GM19193 (cell line): ENCODE measurements around the gene SEC14L1.

ENCODE experiments used
- POLR2A ChIP-seq: IDR thresholded peaks from 4 replicates; pipeline ENCODE4 v1.6.1; 2011; ENCODE audit not compliant: insufficient read depth, insufficient read length; ENCODE audit errors: extremely low read depth

The SEC14L1 gene

DNA sequence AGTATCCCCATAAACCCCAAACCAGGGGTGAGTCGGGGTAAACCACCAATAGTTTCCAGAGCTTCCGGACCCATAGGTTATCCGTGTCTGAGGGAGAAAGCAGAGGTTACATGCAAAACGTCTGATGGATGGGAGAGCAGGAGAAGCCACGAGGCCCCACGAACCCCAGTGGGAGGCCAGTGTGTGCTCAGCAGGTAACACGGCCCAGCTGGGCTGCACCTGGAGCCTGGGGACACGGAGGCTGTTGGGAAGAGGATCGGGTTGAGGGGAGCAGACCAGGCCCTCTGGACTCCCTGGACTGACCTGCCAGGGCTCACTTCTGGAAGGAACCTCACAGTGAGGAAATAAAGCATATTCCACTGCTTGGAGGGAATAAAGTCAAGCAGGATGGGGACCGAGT lies 78.1 kb downstream of the SEC14L1 start:
- no peak for TF ChIP-seq POLR2A

DNA sequence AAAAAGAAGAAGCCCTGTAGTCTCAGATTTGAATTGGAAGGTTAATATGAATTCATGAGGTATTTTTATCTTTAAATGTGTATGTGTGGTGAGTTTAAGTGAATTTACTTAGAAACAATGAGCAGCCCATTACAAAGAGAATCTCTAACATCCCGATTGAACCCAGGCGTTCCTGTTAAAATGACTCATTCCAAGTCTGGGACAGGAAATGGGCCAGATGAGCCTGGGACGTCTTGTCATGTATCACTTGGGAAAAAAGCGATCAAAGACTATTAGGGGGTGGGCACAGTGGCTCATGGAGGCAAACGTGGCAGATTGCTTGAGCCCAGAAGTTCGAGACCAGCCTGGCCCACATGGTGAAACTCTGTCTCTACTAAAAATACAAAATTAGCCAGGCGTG lies 81.6 kb downstream of the SEC14L1 start:
- TF ChIP-seq POLR2A, result no peak

DNA sequence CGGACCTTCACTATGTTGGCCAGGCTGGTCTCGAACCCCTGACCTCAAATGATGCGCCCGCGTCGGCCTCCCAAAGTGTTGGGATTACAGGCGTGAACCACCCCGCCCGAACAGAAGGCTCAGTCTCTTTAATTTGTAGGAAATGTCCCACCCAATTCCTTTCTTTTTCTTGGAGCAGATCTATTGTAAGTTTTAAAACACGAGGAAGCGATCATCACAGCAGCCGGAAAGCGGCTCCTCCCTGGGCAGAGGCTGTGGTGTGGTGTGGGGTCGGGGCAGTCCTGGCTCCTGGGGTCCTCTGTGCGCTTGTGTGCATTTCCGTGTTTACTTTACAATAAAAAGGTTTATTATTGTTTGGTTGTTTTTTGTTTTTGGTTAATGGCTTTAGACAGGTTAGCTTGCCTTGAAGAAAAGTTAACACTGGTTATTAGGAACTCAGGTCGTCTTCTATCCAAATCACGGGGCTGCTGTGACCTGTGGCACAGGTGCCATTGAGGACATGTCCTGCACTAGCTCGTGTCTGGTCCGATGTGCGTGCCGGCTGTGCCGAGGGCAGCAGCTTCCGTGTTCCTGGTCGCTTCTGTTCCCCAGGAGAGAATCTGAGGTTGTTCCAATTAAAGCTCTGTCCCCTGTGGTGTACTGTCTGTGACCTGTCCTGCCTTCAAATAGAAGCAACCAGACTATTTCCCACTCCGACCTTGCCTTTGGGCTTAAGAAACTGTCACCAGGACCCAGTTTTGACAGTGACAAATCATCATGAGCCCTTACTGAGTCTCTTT lies 83.1 kb downstream of the SEC14L1 start:
- no peak for TF ChIP-seq POLR2A

DNA sequence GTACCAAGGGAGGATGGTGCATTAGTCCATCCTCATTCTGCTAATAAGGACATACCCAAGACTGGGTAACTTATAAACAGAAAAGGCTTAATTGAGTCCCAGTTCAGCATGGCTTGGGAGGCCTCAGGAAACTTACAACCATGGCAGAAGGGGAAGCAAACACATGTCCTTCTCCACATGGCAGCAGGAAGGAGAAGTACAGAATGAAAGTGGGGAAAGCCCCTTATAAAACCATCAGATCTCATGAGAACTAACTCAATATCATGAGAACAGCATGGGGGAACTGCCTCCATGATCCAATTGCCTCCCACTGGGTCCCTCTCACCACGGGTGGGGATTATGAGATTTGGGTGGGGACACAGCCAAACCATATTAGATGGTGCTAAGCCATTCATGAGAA lies 84.5 kb downstream of the SEC14L1 start:
- no peak for TF ChIP-seq POLR2A

DNA sequence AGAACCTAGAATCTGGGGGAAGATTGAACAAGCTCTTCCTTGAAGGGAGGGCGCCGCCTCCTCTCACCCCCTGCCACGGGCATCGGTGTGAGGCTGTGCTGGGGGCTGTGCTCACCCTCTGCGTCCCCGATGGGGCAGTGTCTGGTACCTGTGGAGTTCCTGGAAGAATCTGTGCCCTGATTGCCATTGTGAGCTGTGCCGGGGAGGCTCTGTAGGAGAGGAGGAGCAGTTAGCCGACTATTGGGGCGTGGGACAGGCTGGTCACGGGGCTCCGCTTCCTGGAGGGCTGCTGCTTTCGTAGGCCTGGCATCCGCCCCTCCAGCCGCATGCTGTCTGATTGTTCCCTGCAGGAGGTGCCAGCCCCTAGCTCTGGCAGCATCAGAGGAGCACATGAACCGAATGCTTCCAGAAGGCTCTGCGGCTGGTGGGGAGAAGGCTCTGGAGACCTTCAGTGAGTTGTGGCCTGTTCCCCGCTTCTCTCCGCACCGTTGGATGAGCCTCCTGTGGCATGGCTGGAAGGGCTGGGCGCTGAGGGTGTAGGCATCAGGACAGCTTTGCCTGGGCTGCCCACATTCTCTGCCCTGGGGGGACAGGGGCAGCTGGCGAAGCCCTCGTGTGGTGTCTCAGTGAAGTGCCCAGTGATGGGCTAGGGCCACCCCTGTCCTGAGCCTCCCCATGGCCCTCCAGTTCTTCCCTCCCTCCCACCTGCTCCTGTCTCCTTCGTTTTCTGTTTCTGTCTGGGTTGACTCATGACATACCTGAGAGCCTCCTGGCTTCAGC lies 86.9 kb downstream of the SEC14L1 start:
- no peak for TF ChIP-seq POLR2A

DNA sequence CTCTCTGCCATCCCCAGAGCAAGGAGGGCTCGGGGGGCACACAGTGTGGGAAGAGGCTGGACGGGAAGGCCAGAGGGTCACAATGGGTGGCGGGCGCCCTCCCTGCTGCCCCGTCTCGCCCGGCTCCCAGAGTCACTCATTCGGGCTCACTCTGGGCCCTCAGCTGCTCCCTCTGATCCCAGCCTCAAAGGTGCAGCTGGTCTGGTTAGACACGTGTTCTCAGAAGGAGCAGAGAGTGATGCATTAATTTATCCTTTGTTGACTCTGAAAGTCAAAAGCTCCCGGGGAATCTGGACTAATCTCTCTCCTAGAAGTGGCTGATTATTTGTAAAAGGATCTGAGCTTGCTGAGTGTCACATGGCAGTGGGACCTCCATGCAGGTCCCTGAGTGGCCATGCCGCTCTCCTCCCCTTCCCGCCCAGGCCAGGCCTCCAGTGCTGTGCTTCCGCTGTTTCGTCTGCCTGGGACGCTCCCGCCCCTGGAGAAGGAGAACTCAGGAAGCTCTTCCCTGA lies 87.5 kb downstream of the SEC14L1 start:
- no peak for TF ChIP-seq POLR2A

DNA sequence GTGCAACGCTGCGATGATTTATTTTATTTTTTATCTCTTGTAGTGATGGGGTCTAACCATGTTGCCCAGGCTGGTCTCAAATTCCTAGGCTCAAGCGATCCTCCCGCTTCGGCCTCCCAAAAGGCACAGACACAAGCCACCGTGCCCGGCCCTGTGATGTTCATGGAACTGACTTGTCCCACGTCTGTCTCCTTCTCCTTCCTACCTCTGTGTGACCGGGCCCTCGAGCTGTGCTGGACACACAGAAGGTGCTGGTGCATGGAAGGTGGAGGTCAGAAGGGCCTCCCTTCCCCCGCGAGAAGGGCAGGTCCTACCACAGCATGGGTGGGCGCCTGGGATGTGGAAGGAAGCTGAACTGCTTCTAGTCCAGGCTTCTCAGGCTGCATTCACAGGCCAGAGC lies 88.0 kb downstream of the SEC14L1 start:
- no peak for TF ChIP-seq POLR2A

DNA sequence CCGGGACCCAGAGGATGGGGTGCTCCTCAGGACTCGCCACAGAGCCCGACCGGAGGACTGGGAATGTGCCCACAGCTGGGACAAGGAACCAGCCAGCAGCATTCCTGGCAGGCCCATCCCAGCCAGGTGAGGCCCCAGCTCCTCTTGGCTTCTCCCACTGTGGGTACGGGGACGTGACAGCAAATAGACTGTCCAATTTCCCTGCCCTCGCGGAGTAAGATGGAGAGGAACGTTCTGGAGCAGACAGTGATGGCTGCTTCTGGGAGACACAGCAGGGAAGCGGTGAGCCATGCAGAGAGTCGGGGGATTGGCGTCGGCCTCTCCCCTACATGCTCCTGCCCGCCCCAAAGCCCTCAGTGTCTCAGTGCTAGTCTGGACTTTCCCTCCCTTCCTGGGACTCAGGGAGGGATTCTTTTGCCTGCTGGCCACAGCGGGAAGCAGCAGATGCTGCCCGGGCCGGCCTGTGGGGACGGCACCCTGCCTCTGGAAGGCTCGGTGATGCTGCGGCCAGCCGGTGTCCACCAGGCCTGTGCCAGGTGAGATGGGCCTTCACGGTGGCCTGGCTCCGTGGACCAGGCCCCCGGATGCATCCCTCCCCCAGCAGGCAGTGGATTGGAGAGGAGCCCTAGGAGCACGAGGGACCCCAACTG lies 89.1 kb downstream of the SEC14L1 start:
- no peak for TF ChIP-seq POLR2A

DNA sequence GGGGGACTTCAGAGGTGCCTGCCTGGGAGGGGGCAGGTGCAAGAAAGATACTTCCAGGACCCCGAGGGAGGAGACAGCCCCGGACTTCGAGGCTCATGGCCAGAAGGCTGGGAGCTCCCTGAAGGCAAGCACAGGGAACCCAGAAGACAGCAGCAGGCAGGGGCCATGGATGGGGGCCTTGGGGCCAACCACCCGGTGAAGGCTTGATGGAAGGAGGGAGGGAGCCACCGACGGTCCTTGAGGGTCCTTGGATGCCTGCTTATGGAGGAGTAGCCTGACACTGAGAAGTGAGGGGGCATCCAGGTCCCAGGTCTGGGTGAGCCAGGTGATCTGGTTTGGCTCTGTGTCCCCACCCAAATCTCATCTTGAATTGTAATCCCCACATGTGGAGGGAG lies 89.7 kb downstream of the SEC14L1 start:
- no peak for TF ChIP-seq POLR2A

DNA sequence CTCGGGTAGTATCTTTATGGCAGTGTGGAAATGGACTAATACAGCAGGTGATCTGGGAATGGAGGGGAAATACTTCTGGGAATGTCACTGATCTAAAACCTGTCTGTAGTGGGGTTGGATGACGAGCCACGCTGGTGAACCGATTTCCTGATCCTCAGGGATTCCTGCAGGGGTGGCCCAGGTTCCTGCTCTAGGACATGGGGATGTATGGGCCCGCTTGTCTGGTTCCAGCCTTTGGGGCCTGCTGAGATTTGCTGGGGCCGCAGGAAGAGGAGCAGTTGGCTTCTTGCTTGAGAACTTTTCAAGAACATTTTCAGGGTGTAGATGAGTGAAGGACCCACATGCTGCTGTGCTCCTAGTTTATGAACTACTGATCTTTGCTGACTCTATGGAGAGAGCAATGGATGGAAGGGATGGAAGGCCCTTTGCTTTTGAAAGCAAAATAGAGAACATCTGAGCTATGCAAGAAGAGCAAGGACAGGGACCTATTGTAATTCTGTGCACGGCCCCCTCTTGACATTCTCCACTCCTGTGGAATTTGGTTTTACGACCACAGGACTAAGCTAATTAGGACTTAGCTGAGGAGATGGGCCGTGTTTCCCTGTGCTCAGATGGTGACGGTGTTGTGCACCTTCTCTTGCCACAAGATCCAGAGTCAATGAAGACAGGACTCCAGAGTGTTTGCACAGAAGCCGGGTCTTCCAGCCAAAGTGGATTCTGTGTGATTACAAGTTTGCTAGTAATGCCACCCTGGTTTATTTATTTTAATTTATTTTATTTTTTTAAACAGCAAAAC lies 90.5 kb downstream of the SEC14L1 start:
- TF ChIP-seq POLR2A, result no peak

DNA sequence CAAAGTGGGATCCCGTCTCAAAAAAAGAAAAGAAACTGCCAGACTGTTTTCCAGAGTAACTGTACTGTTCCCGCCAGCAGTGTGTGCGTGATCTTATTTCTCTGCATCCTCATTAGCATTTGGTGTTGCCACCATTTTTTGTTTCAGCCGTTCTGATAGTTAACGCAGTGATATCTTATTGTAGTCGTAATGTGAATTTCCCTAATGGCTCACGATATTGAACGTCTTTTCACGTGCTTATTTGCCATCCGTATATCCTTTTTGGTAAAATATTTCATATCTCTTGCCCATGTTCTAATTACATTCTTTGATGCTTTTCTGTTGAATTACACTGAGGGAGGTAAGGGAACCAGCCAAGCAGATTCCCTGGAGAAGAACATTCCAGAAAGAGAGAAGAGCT lies 92.4 kb downstream of the SEC14L1 start:
- no peak for TF ChIP-seq POLR2A

DNA sequence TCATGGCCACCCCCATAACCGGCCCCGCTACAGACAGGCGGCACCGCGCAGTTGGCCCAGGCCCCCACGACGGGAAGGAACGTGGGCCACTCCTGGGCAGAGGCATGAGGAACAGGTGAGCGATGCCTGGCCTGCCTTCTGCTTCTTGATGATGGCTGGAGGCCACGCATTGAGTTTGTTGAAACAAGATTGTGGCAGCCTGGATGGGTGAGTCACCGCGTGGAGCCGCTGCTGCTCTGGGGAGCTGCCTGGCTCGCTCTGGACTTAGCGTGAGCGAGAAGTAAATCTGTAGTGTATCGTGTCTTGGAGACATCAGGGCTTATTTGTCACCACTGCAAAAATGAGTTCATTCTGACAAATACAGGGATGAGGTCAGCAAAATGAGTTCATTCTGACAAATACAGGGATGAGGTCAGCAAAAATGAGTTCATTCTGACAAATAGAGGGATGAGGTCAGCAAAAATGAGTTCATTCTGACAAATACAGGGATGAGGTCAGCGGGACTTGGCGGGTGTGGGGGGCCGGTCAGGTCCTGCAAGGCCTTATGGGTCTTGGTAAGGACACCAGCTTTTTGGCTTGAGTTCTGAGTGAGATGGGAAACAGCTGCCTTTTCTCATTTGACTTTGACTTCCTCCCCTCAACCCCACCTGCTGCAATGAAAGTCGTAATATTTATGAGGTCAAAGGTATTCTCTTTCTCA lies 93.0 kb downstream of the SEC14L1 start:
- TF ChIP-seq POLR2A, result no peak

DNA sequence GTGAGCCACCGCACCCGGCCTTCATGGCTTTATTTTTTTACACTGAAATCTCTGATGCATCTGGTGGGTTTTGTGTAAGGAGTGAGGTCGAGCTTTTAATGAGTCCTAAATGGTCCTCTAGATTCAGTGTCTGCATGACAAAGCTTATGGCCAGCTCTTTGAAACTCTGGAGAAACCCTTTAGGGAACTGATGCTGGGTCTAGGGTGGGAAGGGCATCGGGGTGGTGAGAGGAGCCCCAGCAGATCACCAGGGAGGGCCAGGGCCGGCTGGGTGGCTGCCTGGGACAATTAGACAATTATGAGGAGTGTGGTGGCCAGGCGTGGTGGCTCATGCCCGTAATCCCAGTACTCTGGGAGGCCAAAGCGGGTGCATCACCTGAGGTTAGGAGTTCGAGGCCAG lies 93.9 kb downstream of the SEC14L1 start:
- TF ChIP-seq POLR2A, result no peak

DNA sequence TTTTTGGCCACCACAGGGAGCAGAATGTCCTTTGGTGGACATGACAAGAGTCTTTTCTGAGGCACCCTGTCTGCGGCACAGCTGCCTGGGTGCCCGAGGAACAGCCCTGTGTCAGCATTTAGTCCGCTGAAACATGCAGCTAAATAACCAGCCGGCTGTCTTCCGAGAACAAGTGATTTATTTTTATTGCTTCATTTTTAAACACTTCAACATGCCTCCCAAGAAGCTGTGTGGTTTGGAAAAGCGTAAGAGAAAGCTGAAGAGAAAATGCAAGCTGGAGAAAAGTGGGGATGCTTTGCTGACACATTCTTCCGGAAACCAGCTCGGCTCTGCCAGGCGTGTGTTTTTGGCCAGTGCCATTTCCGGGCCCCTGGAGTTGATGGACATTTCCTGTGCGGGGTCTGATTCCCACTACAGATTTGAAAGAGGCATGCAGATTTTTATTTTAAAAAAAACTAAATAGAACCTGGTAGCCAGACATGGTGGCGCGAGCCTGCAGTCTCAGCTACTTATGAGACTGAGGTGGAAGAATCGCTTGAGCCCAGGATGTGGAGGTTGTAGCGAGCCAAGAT lies 94.7 kb downstream of the SEC14L1 start:
- no peak for TF ChIP-seq POLR2A
